Cardiac muscle cell (in vitro differentiated cells and primary cell): ENCODE measurements around the gene ITGB7. TPM values are rescaled to one million over a fixed set of nuclear protein-coding genes. Genes with fewer than 3 reads are reported as not detected.

Source experiments
- DNase-seq, 2 donors: peaks; one replicate each; pipeline versions ENCODE4 v3.0.0 to v3.0.0-alpha.2; 2010 to 2017; ENCODE audit warnings: low read depth in 1 of 2, low spot score in 1 of 2
- H3K27ac ChIP-seq: fragments of 200-600 bp; sonication (generic); 2 replicates; pipeline ENCODE4 v1.5.1; 2016
- H3K27me3 ChIP-seq: fragments of 200-600 bp; sonication (generic); 2 replicates; pipeline ENCODE4 v1.6.0; 2016; ENCODE audit warnings: control low read depth
- H3K36me3 ChIP-seq: fragments of 200-600 bp; sonication (generic); 2 replicates; pipeline ENCODE4 v1.5.1; 2016; ENCODE audit warnings: control low read depth
- H3K4me1 ChIP-seq: fragments of 200-600 bp; sonication (generic); 2 replicates; pipeline ENCODE4 v1.8.1; 2017; ENCODE audit warnings: low read depth, mild to moderate bottlenecking, mixed run types
- H3K4me3 ChIP-seq: fragments of 200-600 bp; sonication (generic); 2 replicates; pipeline ENCODE4 v1.5.1; 2016; ENCODE audit warnings: mild to moderate bottlenecking
- H3K9me3 ChIP-seq: fragments of 200-600 bp; sonication (generic); 2 replicates; pipeline ENCODE4 v1.5.1; 2017; ENCODE audit warnings: low read depth, mild to moderate bottlenecking, control low read depth
- CTCF ChIP-seq: IDR thresholded peaks from 2 replicates; pipeline ENCODE4 v1.5.1; 2012; ENCODE audit warnings: low read depth, mild to moderate bottlenecking, low read length
- polyA plus RNA-seq: library from polyadenylated mRNA; unstranded; fragments of >200 nt; fragmentation: Nextera tagmentation; extraction: Ambion mirVana; gene quantifications from 2 replicates; pipeline ENCODE4 v1.2.1, GENCODE V29; 2016
- total RNA-seq: library from RNA; depleted of rRNA; stranded (reverse); fragments of >200 nt; gene quantifications from 2 replicates; pipeline ENCODE4 v1.2.3, GENCODE V29; 2016

The ITGB7 gene
- total and polyA plus RNA-seq, 2 experiments from 2014 or later, result 0.55 to 1.1 TPM

GRCh38 chr12:53185582-53186153 is 21.4 kb downstream of the ITGB7 start:
- peaks cover 16% of the 10 kb centered on the region for H3K4me1 ChIP-seq
- DNase-seq, result no peak
- H3K27ac ChIP-seq, result no peak overlapping the region
- H3K9me3 ChIP-seq, result no peaks in the 10 kb centered on the region
- TF ChIP-seq CTCF, result peak; percentile 3
- H3K27me3 ChIP-seq, result no peaks in the 10 kb centered on the region
- H3K36me3 ChIP-seq, result peaks cover 56% of the 10 kb centered on the region
- H3K4me3 ChIP-seq, result no peak overlapping the region

- H3K27me3 ChIP-seq, result no peaks in the 10 kb centered on the region
- DNase-seq, result no peak
- no peak overlapping the region for H3K27ac ChIP-seq
- no peaks in the 10 kb centered on the region for H3K9me3 ChIP-seq
- peaks cover 56% of the 10 kb centered on the region for H3K36me3 ChIP-seq
- no peak for TF ChIP-seq CTCF
- no peak overlapping the region for H3K4me3 ChIP-seq
- peaks cover 17% of the 10 kb centered on the region for H3K4me1 ChIP-seq
Observed at GRCh38 chr12:53184828-53185227, 22.2 kb downstream of the ITGB7 start.

- H3K36me3 ChIP-seq, result peaks cover 54% of the 10 kb centered on the region
Observed at GRCh38 chr12:53182903-53183302, 24.1 kb downstream of the ITGB7 start.

GRCh38 chr12:53181935-53182334 is 25.1 kb downstream of the ITGB7 start:
- TF ChIP-seq CTCF, result no peak
- Histone ChIP-seq H3K9me3 (no peaks in the 10 kb centered on the region), H3K4me1 (peaks cover 25% of the 10 kb centered on the region), H3K27ac (no peak overlapping the region), H3K27me3 (no peaks in the 10 kb centered on the region), H3K4me3 (peak overlapping the region; percentile 51), H3K36me3 (peaks cover 45% of the 10 kb centered on the region)
- DNase-seq, result no peak

More at GRCh38 chr12:53182903-53183302, 24.1 kb downstream of the ITGB7 start:
- Histone ChIP-seq H3K4me3 (no peak overlapping the region), H3K27me3 (no peaks in the 10 kb centered on the region), H3K9me3 (no peaks in the 10 kb centered on the region), H3K4me1 (peaks cover 25% of the 10 kb centered on the region), H3K27ac (no peak overlapping the region)
- peak in 1 of 2 donors; percentile 27 for DNase-seq
- no peak for TF ChIP-seq CTCF

- Histone ChIP-seq H3K4me3 (peak overlapping the region; percentile 51), H3K9me3 (no peaks in the 10 kb centered on the region), H3K27me3 (no peaks in the 10 kb centered on the region), H3K27ac (peak overlapping the region; percentile 91), H3K36me3 (peaks cover 38% of the 10 kb centered on the region), H3K4me1 (peaks cover 25% of the 10 kb centered on the region)
- peak; percentile 82 to 90 for DNase-seq
- TF ChIP-seq CTCF, result no peak
Observed at GRCh38 chr12:53180931-53181645, 26.0 kb downstream of the ITGB7 start.
